CD4-positive, CD25-positive, alpha-beta regulatory T cell (primary cell): ENCODE results near the gene PIK3CB. TPM values are rescaled to one million over a fixed set of nuclear protein-coding genes. Genes with fewer than 3 reads are reported as not detected.
"Not testable (repeated sequence)": the region's sequence is repeated elsewhere in the genome, so short reads cannot be mapped to it uniquely, and the experiment has no call there.

ENCODE experiments used
- ATAC-seq, 2 donors: fragments of 150-1000 bp; cut with Tn5 transposase; one replicate each; pipeline ENCODE4 v1.10.0; 2021; ENCODE audit warnings: low read depth in 2 of 2, moderate number of reproducible peaks in 2 of 2, moderate library complexity in 1 of 2
- DNase-seq, 3 donors: peaks; one replicate each; pipeline versions ENCODE4 v3.0.0 to v3.0.0-alpha.2; 2012 to 2022; ENCODE audit warnings: mixed read lengths in 1 of 3
- H3K27ac ChIP-seq: one replicate; pipeline ENCODE4 v1.7.0; 2013; ENCODE audit warnings: mild to moderate bottlenecking, low read length; ENCODE audit not compliant: insufficient read depth, poor library complexity, severe bottlenecking
- H3K27me3 ChIP-seq: one replicate; pipeline ENCODE4 v1.7.0; 2013; ENCODE audit warnings: low read length; ENCODE audit not compliant: control insufficient read depth, insufficient read depth
- H3K36me3 ChIP-seq: one replicate; pipeline ENCODE4 v1.7.0; 2013; ENCODE audit warnings: mild to moderate bottlenecking, low read length, moderate library complexity; ENCODE audit not compliant: control insufficient read depth, insufficient read depth
- H3K4me1 ChIP-seq: 2 replicates; pipeline ENCODE4 v1.7.0; 2013; ENCODE audit warnings: mild to moderate bottlenecking, low read length; ENCODE audit not compliant: insufficient read depth, control insufficient read depth, poor library complexity, severe bottlenecking
- H3K4me3 ChIP-seq: one replicate; pipeline ENCODE4 v1.7.0; 2013; ENCODE audit warnings: low read depth, mild to moderate bottlenecking, low read length, moderate library complexity
- H3K9me3 ChIP-seq, 2 experiments: 1 replicate in 1 of 2; 2 replicates in 1 of 2; pipeline ENCODE4 v1.7.0; 2013; ENCODE audit warnings: low read length in 2 of 2, mild to moderate bottlenecking in 1 of 2, moderate library complexity in 1 of 2; ENCODE audit not compliant: control insufficient read depth in 2 of 2
- H3K27ac Mint-ChIP-seq, 3 donors: one replicate each; pipeline ENCODE4 v1.8.0; 2020 to 2022; ENCODE audit warnings: mild to moderate bottlenecking in 3 of 3, mixed read lengths in 3 of 3, moderate library complexity in 2 of 3
- H3K27me3 Mint-ChIP-seq: one replicate; pipeline ENCODE4 v1.8.0; 2022; ENCODE audit warnings: mild to moderate bottlenecking, mixed read lengths
- H3K36me3 Mint-ChIP-seq: one replicate; pipeline ENCODE4 v1.8.0; 2020; ENCODE audit warnings: mixed read lengths
- H3K4me1 Mint-ChIP-seq, 4 donors: one replicate each; pipeline ENCODE4 v1.8.0; 2020 to 2022; ENCODE audit warnings: mixed read lengths in 4 of 4, mild to moderate bottlenecking in 1 of 4
- H3K4me3 Mint-ChIP-seq, 4 donors: one replicate each; pipeline ENCODE4 v1.8.0; 2020 to 2022; ENCODE audit warnings: mild to moderate bottlenecking in 4 of 4, mixed read lengths in 4 of 4, moderate library complexity in 3 of 4
- H3K9me3 Mint-ChIP-seq, 7 donors: one replicate each; pipeline ENCODE4 v1.8.0; 2020 to 2022; ENCODE audit warnings: mixed read lengths in 7 of 7, mild to moderate bottlenecking in 3 of 7, moderate library complexity in 2 of 7
- polyA plus RNA-seq, 4 donors: library from polyadenylated mRNA; unstranded; fragments of 300-500 nt; fragmentation: Illumina TruSeq; gene quantifications; one replicate each; pipeline ENCODE4 v1.2.3, GENCODE V29; 2021
- total RNA-seq: library from RNA; stranded (reverse); gene quantifications from one replicate; pipeline ENCODE4 v1.2.3, GENCODE V29; 2022

PIK3CB gene
- total and polyA plus RNA-seq, 5 donors from 2014 or later = 10.3 to 29.2 (median 13.3) TPM

- Histone ChIP-seq H3K27me3 (no peaks in the 10 kb centered on the region), H3K4me1 (no peaks in the 10 kb centered on the region), H3K36me3 (peaks cover 28% of the 10 kb centered on the region), H3K27ac (no peak overlapping the region), H3K4me3 (no peak overlapping the region), H3K9me3 (no peaks in the 10 kb centered on the region)
- peaks cover 30% of the 10 kb centered on the region for H3K36me3 Mint-ChIP-seq
- no peak for ATAC-seq
- no peaks in the 10 kb centered on the region for H3K9me3 Mint-ChIP-seq
- H3K27ac Mint-ChIP-seq = peak overlapping the region in 1 of 3 donors; percentile 32
- peaks cover 0 to 4% (median under 1%) of the 10 kb centered on the region in 4 donors for H3K4me1 Mint-ChIP-seq
- H3K27me3 Mint-ChIP-seq = no peaks in the 10 kb centered on the region
- H3K4me3 Mint-ChIP-seq = no peak overlapping the region
- no peak for DNase-seq
Observed at GRCh38 chr3:138732456-138732855, 102.3 kb downstream of the PIK3CB start.

GRCh38 chr3:138726946-138727730 is 107.6 kb downstream of the PIK3CB start:
- Mint-ChIP-seq H3K4me1 (peaks cover 4 to 11% (median 6%) of the 10 kb centered on the region in 4 donors), H3K27me3 (no peaks in the 10 kb centered on the region), H3K9me3 (no peaks in the 10 kb centered on the region), H3K27ac (no peak overlapping the region), H3K4me3 (no peak overlapping the region), H3K36me3 (peaks cover 33% of the 10 kb centered on the region)
- DNase-seq (no peak), ATAC-seq (no peak)
- Histone ChIP-seq H3K27me3 (no peaks in the 10 kb centered on the region), H3K36me3 (no peaks in the 10 kb centered on the region), H3K4me3 (no peak overlapping the region), H3K27ac (no peak overlapping the region), H3K4me1 (no peaks in the 10 kb centered on the region), H3K9me3 (no peaks in the 10 kb centered on the region)

- not testable (repeated sequence) for H3K9me3 Mint-ChIP-seq, H3K4me3 Mint-ChIP-seq, H3K9me3 ChIP-seq, H3K27me3 ChIP-seq, ATAC-seq, H3K36me3 ChIP-seq, H3K4me3 ChIP-seq, H3K27me3 Mint-ChIP-seq, H3K27ac Mint-ChIP-seq, DNase-seq, H3K27ac ChIP-seq, H3K4me1 ChIP-seq
- Mint-ChIP-seq H3K4me1 (peaks cover 4 to 12% (median 11%) of the 10 kb centered on the region in 4 donors), H3K36me3 (peaks cover 30% of the 10 kb centered on the region)
Observed at GRCh38 chr3:138726042-138726441, 108.7 kb downstream of the PIK3CB start.

GRCh38 chr3:138725116-138725515 is 109.6 kb downstream of the PIK3CB start:
- H3K4me3 Mint-ChIP-seq = no peak overlapping the region
- H3K9me3 ChIP-seq = no peaks in the 10 kb centered on the region
- H3K27ac Mint-ChIP-seq = no peak overlapping the region
- H3K36me3 ChIP-seq = no peaks in the 10 kb centered on the region
- H3K9me3 Mint-ChIP-seq = peaks cover 0 to 1% (median 0%) of the 10 kb centered on the region in 7 donors
- no peak overlapping the region for H3K27ac ChIP-seq
- H3K4me1 ChIP-seq = no peaks in the 10 kb centered on the region
- no peak overlapping the region for H3K4me3 ChIP-seq
- DNase-seq = no peak
- peaks cover 32% of the 10 kb centered on the region for H3K36me3 Mint-ChIP-seq
- H3K4me1 Mint-ChIP-seq = peaks cover 4 to 12% (median 11%) of the 10 kb centered on the region in 4 donors
- H3K27me3 Mint-ChIP-seq = no peaks in the 10 kb centered on the region
- no peaks in the 10 kb centered on the region for H3K27me3 ChIP-seq
- no peak for ATAC-seq

- peaks cover 34% of the 10 kb centered on the region for H3K36me3 Mint-ChIP-seq
- no peaks in the 10 kb centered on the region for H3K36me3 ChIP-seq
- DNase-seq = no peak
- H3K9me3 Mint-ChIP-seq = peaks cover 0 to 1% (median 0%) of the 10 kb centered on the region in 7 donors
- no peak overlapping the region for H3K27ac Mint-ChIP-seq
- no peaks in the 10 kb centered on the region for H3K4me1 ChIP-seq
- no peaks in the 10 kb centered on the region for H3K9me3 ChIP-seq
- no peaks in the 10 kb centered on the region for H3K27me3 ChIP-seq
- no peak overlapping the region for H3K4me3 Mint-ChIP-seq
- no peak overlapping the region for H3K4me3 ChIP-seq
- no peaks in the 10 kb centered on the region for H3K27me3 Mint-ChIP-seq
- peaks cover 2 to 12% (median 11%) of the 10 kb centered on the region in 4 donors for H3K4me1 Mint-ChIP-seq
- ATAC-seq = no peak
- H3K27ac ChIP-seq = no peak overlapping the region
Observed at GRCh38 chr3:138724443-138724842, 110.3 kb downstream of the PIK3CB start.

- no peak for ATAC-seq
- no peaks in the 10 kb centered on the region for H3K27me3 Mint-ChIP-seq
- Histone ChIP-seq H3K27me3 (no peaks in the 10 kb centered on the region), H3K27ac (no peak overlapping the region), H3K36me3 (no peaks in the 10 kb centered on the region), H3K4me1 (no peaks in the 10 kb centered on the region), H3K9me3 (no peaks in the 10 kb centered on the region), H3K4me3 (no peak overlapping the region)
- peaks cover 0 to 8% (median 5%) of the 10 kb centered on the region in 4 donors for H3K4me1 Mint-ChIP-seq
- H3K36me3 Mint-ChIP-seq = peaks cover 25% of the 10 kb centered on the region
- no peak overlapping the region for H3K27ac Mint-ChIP-seq
- peaks cover 0 to 1% (median 0%) of the 10 kb centered on the region in 7 donors for H3K9me3 Mint-ChIP-seq
- no peak for DNase-seq
- no peak overlapping the region for H3K4me3 Mint-ChIP-seq
Observed at GRCh38 chr3:138718849-138719248, 115.9 kb downstream of the PIK3CB start.

GRCh38 chr3:138717348-138717747 is 117.4 kb downstream of the PIK3CB start:
- H3K27ac ChIP-seq = no peak overlapping the region
- H3K36me3 ChIP-seq = peaks cover 3% of the 10 kb centered on the region
- Mint-ChIP-seq H3K36me3 (peaks cover 28% of the 10 kb centered on the region), H3K9me3 (peaks cover 0 to 1% (median 0%) of the 10 kb centered on the region in 7 donors), H3K4me1 (peaks cover 0 to 8% (median 5%) of the 10 kb centered on the region in 4 donors), H3K4me3 (no peak overlapping the region), H3K27me3 (no peaks in the 10 kb centered on the region), H3K27ac (no peak overlapping the region)
- no peak overlapping the region for H3K4me3 ChIP-seq
- H3K9me3 ChIP-seq = no peaks in the 10 kb centered on the region
- no peaks in the 10 kb centered on the region for H3K4me1 ChIP-seq
- DNase-seq = no peak
- no peak for ATAC-seq
- H3K27me3 ChIP-seq = no peaks in the 10 kb centered on the region

GRCh38 chr3:138712086-138712485 is 122.6 kb downstream of the PIK3CB start:
- Histone ChIP-seq H3K27ac (no peak overlapping the region), H3K27me3 (no peaks in the 10 kb centered on the region), H3K4me3 (no peak overlapping the region), H3K9me3 (no peaks in the 10 kb centered on the region), H3K4me1 (no peaks in the 10 kb centered on the region), H3K36me3 (peaks cover 7% of the 10 kb centered on the region)
- no peak for DNase-seq
- ATAC-seq = no peak
- no peaks in the 10 kb centered on the region for H3K9me3 Mint-ChIP-seq
- H3K4me1 Mint-ChIP-seq = peaks cover 0 to 3% (median 0%) of the 10 kb centered on the region in 4 donors
- H3K36me3 Mint-ChIP-seq = peaks cover 19% of the 10 kb centered on the region
- H3K27me3 Mint-ChIP-seq = no peaks in the 10 kb centered on the region
- no peak overlapping the region for H3K27ac Mint-ChIP-seq
- no peak overlapping the region for H3K4me3 Mint-ChIP-seq
